CD4-positive, alpha-beta T cell treated with Interleukin-10 for 1 hour (primary cell): ENCODE data around the gene ADGRE1.
A peak's percentile ranks its signal among the peaks of the same experiment; 100 is the strongest.
"Not testable (repeated sequence)": the region's sequence is repeated elsewhere in the genome, so short reads cannot be mapped to it uniquely, and the experiment has no call there.

ENCODE experiments used
- DNase-seq: peaks from one replicate; pipeline ENCODE4 v3.0.0-alpha.2; 2020

ADGRE1 gene

GRCh38 chr19:6887316-6887715 is at the start of gene ADGRE1:
TSS of gene ADGRE1 (plus strand) at chr19:6887579. CDS start at chr19:6887609, 30 bp downstream.
- DNase-seq = no peak

GRCh38 chr19:6838062-6838655 is 49.2 kb upstream of the ADGRE1 start:
- DNase-seq = no peak

GRCh38 chr19:6842871-6843607 is 44.3 kb upstream of the ADGRE1 start:
- no peak for DNase-seq

GRCh38 chr19:6847828-6848200 is 39.6 kb upstream of the ADGRE1 start:
- DNase-seq = no peak

GRCh38 chr19:6848986-6849385 is 38.4 kb upstream of the ADGRE1 start:
- DNase-seq = no peak

- no peak for DNase-seq
These were observed 37.5 kb upstream of the ADGRE1 start for GRCh38 chr19:6849876-6850275.

- no peak for DNase-seq
These were observed 36.0 kb upstream of the ADGRE1 start for GRCh38 chr19:6851359-6851758.

- DNase-seq = no peak
These were observed 35.4 kb upstream of the ADGRE1 start for GRCh38 chr19:6852001-6852400.

GRCh38 chr19:6853868-6854267 is 33.5 kb upstream of the ADGRE1 start:
- no peak for DNase-seq

- no peak for DNase-seq
These were observed 32.6 kb upstream of the ADGRE1 start for GRCh38 chr19:6854758-6855157.

- DNase-seq = no peak
These were observed 30.5 kb upstream of the ADGRE1 start for GRCh38 chr19:6856749-6857372.

GRCh38 chr19:6861683-6862286 is 25.6 kb upstream of the ADGRE1 start:
- DNase-seq = no peak

GRCh38 chr19:6862673-6863078 is 24.7 kb upstream of the ADGRE1 start:
- peak; percentile 95 for DNase-seq

GRCh38 chr19:6864325-6864940 is 22.9 kb upstream of the ADGRE1 start:
- DNase-seq = no peak

- no peak for DNase-seq
These were observed 21.5 kb upstream of the ADGRE1 start for GRCh38 chr19:6865849-6866248.

GRCh38 chr19:6866741-6867151 is 20.6 kb upstream of the ADGRE1 start:
- DNase-seq = no peak

GRCh38 chr19:6868351-6868750 is 19.0 kb upstream of the ADGRE1 start:
- no peak for DNase-seq

- not testable (repeated sequence) for DNase-seq
These were observed 18.1 kb upstream of the ADGRE1 start for GRCh38 chr19:6869151-6869882.

- no peak for DNase-seq
These were observed 13.5 kb upstream of the ADGRE1 start for GRCh38 chr19:6873708-6874431.

GRCh38 chr19:6875218-6875617 is 12.2 kb upstream of the ADGRE1 start:
- DNase-seq = no peak

- peak; percentile 19 for DNase-seq
These were observed 10.6 kb upstream of the ADGRE1 start for GRCh38 chr19:6876748-6877147.

GRCh38 chr19:6877766-6878165 is 9.6 kb upstream of the ADGRE1 start:
- DNase-seq = no peak
